Measurements from ENCODE around the gene CA10.

GRCh38 chr17:52024300-52024870 lies 134.1 kb downstream of the CA10 start:
- no peak for TF ChIP-seq CTCF (IDR thresholded peaks at IDR 0.05)
- TF ChIP-seq EZH2 (IDR thresholded peaks at IDR 0.05; ENCODE audit: borderline replicate concordance, insufficient read depth, low read depth, low read length, poor library complexity, severe bottlenecking) = no peak
